ENCODE data around the gene SH2B2.
"Not testable (repeated sequence)": the region's sequence is repeated elsewhere in the genome, so short reads cannot be mapped to it uniquely, and the experiment has no call there.

SH2B2 gene

GRCh38 chr7:102330666-102331460 lies 44.2 kb downstream of the SH2B2 start:
- DNase-seq (ENCODE audit: low read depth in 2 of 2), result not testable (repeated sequence)

- not testable (repeated sequence) for DNase-seq (ENCODE audit: low read depth in 2 of 2)
Measured at GRCh38 chr7:102335574-102335973, 48.9 kb downstream of the SH2B2 start.

- DNase-seq (ENCODE audit: low read depth in 2 of 2), result not testable (repeated sequence)
Measured at GRCh38 chr7:102337002-102337401, 50.3 kb downstream of the SH2B2 start.

GRCh38 chr7:102337420-102337819 lies 50.8 kb downstream of the SH2B2 start:
- DNase-seq (ENCODE audit: low read depth in 2 of 2), result not testable (repeated sequence)

GRCh38 chr7:102340599-102341368 lies 54.1 kb downstream of the SH2B2 start:
- DNase-seq (ENCODE audit: low read depth in 2 of 2), result not testable (repeated sequence)

- not testable (repeated sequence) for DNase-seq (ENCODE audit: low read depth in 2 of 2)
Measured at GRCh38 chr7:102346983-102347382, 60.3 kb downstream of the SH2B2 start.

GRCh38 chr7:102356344-102356743 lies 69.7 kb downstream of the SH2B2 start, which contains the start of gene SPDYE6:
Gene SPDYE6 (minus strand): TSS chr7:102356444. CDS start chr7:102356023, 421 bp downstream.
- not testable (repeated sequence) for DNase-seq (ENCODE audit: low read depth in 2 of 2)

GRCh38 chr7:102363549-102364393 lies 77.1 kb downstream of the SH2B2 start:
- peak; percentile 92 to 95 for DNase-seq (ENCODE audit: low read depth in 2 of 2)

- DNase-seq (ENCODE audit: low read depth in 2 of 2), result not testable (repeated sequence)
Measured at GRCh38 chr7:102364394-102364886, 77.8 kb downstream of the SH2B2 start.

GRCh38 chr7:102365390-102365789 lies 78.7 kb downstream of the SH2B2 start:
- not testable (repeated sequence) for DNase-seq (ENCODE audit: low read depth in 2 of 2)

- not testable (repeated sequence) for DNase-seq (ENCODE audit: low read depth in 2 of 2)
Measured at GRCh38 chr7:102370038-102370437, 83.4 kb downstream of the SH2B2 start.
